ENCODE measurements around the gene SPATA31C1.

The SPATA31C1 gene

DNA sequence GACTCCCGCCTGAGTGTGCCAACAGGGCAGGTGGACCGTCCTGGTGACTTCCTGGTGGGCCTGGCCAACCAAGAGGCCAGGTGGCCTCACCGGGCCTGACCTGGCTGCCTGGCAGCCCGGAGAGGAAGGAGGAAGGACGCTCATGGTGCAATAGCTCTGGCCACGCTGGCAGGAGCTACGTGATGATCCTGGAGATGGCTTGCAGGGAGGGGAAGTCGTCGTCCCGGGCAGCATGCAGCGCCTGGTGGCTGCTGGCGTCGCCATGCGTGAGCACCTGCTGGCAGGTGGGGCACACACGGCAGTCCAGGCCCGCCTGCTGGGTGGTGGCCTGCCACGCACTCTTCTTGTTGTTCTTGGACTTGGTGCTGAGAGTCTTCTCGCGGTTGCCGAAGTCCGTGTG lies 26.3 kb downstream of the SPATA31C1 start:
- DNase-seq: no peak

DNA sequence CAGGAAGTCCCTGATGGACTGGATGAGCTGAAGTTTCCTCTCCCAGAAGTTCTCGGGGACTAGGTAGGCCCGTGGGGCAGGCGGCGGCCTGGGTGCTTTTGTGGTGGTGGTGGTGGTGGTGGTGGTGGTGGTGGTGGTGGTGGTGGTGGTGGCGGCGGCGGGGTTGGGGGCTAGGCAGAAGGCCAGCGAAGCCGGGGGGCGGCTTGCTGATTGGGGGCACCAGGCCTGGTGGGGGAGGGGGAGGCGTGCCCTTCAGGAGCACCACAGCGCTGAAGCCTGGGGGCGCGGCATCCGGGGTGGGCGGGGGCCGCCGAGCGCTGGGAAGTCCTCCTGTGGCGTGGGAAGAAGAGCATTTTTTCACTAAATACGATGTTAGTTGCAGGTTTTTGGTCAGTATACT lies 26.9 kb downstream of the SPATA31C1 start:
- DNase-seq: no peak

GRCh38 chr9:87950296-87950695 lies 32.5 kb downstream of the SPATA31C1 start:
- DNase-seq: no peak

GRCh38 chr9:87950765-87951488 lies 33.2 kb downstream of the SPATA31C1 start:
- no peak for DNase-seq

GRCh38 chr9:87954230-87954629 lies 36.5 kb downstream of the SPATA31C1 start:
- DNase-seq: no peak

- DNase-seq: no peak
Measured at GRCh38 chr9:87957839-87958238, 40.1 kb downstream of the SPATA31C1 start.

DNA sequence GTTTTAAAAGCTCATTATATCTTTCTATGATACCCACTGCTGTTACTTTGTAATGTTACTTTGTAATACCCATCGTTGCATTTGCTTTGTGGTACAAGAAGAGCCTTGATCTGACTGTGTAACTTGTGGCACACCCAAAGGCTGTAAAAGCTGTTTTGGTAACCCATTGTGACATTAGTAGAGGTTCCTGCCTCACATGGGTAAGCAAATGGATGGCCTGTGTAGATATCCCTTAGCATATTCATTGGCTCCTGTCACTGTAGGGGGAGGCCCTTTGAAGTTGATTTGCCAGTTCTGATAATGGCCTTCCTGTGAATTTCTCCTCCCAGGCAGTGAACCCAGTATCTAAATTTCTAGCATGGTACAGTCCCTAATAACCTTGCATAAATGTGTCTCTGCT lies 40.8 kb downstream of the SPATA31C1 start:
- no peak for DNase-seq

DNA sequence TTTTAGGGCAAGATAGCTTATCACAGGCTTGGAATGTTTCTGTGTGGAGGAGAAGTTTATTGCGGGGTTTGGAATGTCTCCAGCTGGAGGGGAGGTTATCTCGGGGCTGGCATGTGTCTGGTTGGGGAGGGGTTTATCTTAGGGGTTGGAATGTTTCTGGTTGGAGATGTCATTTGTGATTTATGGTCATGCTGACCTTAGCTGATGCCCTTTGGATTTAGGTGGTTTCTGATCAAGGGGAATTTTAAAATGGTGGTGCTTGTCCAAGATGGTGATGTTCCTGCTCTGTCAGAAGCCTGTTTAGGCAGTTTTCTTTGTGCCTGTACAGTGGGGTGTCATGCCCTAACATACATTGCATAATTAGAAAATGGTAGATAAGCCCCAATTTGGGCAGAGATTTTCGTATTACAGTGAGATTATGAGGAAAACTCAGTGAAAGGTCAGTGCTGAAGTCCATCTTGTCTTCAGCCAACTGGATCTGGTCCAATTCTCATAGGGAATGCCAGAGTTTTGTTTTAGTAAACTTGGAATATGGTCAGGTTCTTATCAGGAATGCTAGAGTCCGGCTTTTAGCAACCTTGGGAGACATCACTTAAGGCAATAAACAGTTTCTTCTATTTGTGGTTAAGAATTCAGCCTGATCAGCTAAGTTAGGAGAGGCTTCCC lies 42.3 kb downstream of the SPATA31C1 start:
- DNase-seq: no peak

- no peak for DNase-seq
Measured at GRCh38 chr9:87963770-87964169, 46.0 kb downstream of the SPATA31C1 start.

- DNase-seq: no peak
Measured at GRCh38 chr9:87964826-87965225, 47.1 kb downstream of the SPATA31C1 start.

DNA sequence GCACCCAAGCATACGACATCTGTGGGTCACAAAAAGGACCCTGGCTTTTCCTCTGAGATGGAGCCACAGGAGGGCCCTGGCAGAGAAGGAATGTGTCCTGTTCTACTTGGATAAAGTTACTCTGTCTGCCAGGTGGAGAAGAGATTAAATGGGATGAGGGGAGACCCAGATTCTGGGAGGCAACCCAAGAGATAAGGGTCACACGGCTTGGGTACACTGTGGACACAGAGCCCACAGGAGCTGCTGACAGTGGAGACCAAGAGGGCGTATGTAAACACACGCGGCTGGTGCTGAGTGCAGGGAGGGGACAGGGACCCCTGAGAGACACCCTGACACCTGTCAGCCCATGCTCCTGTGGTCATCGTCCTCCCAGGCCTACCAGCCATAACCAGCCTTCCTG lies 50.4 kb downstream of the SPATA31C1 start:
- DNase-seq: no peak

DNA sequence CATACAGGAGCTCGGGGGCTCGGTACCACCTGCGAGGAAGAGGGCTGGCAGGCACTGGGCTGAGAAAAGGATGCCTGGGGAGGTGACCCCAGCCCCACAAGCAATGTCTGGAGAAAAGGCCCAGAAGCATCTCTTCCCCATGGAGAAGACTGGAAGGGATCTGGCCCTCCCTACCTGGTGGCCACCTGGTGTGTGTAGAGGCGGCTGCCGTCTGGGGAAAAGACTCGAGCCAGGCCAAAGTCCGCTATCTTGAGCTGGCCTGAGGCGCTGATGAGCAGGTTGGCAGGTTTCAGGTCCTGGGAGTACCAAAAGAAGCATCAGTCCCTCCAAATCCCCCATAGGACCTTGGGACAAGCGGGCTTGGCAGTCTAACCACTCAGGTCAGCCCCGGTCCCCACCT lies 52.8 kb downstream of the SPATA31C1 start:
- no peak for DNase-seq

- no peak for DNase-seq
Measured at GRCh38 chr9:87973122-87973521, 55.4 kb downstream of the SPATA31C1 start.
